ENCODE data around the gene LYRM2. TPM values are rescaled to one million over a fixed set of nuclear protein-coding genes. Genes with fewer than 3 reads are reported as not detected.

LYRM2 gene
- total RNA-seq, 1 donor from 2014 or later = 30.5 TPM

- no peak for DNase-seq (ENCODE audit: low read depth)
These were observed 42.5 kb downstream of the LYRM2 start for GRCh38 chr6:89596056-89596455.

GRCh38 chr6:89591745-89592144, 46.8 kb downstream of the LYRM2 start:
- DNase-seq (ENCODE audit: low read depth) = no peak

GRCh38 chr6:89590133-89590532, 48.4 kb downstream of the LYRM2 start:
- DNase-seq (ENCODE audit: low read depth) = no peak

- DNase-seq (ENCODE audit: low read depth) = no peak
These were observed 49.1 kb downstream of the LYRM2 start for GRCh38 chr6:89589297-89590025.

GRCh38 chr6:89585154-89585553, 53.4 kb downstream of the LYRM2 start:
- no peak for DNase-seq (ENCODE audit: low read depth)

- no peak for DNase-seq (ENCODE audit: low read depth)
These were observed 54.0 kb downstream of the LYRM2 start for GRCh38 chr6:89584539-89584938.

- DNase-seq (ENCODE audit: low read depth) = no peak
These were observed 55.0 kb downstream of the LYRM2 start for GRCh38 chr6:89583559-89583958.

GRCh38 chr6:89582669-89583325, 55.8 kb downstream of the LYRM2 start:
- no peak for DNase-seq (ENCODE audit: low read depth)

GRCh38 chr6:89581689-89582088, 56.9 kb downstream of the LYRM2 start:
- DNase-seq (ENCODE audit: low read depth) = no peak

- no peak for DNase-seq (ENCODE audit: low read depth)
These were observed 57.4 kb downstream of the LYRM2 start for GRCh38 chr6:89580997-89581666.

- no peak for DNase-seq (ENCODE audit: low read depth)
These were observed 63.0 kb downstream of the LYRM2 start for GRCh38 chr6:89575562-89575960.

GRCh38 chr6:89574910-89575561, 63.5 kb downstream of the LYRM2 start:
- peak; percentile 8 for DNase-seq (ENCODE audit: low read depth)

- no peak for DNase-seq (ENCODE audit: low read depth)
These were observed 70.7 kb downstream of the LYRM2 start for GRCh38 chr6:89567630-89568390.

- DNase-seq (ENCODE audit: low read depth) = peak; percentile 27
These were observed 71.5 kb downstream of the LYRM2 start for GRCh38 chr6:89566930-89567629.

- no peak for DNase-seq (ENCODE audit: low read depth)
These were observed 72.3 kb downstream of the LYRM2 start for GRCh38 chr6:89566008-89566800.

GRCh38 chr6:89564752-89565427, 73.7 kb downstream of the LYRM2 start:
- peak; percentile 11 for DNase-seq (ENCODE audit: low read depth)

- DNase-seq (ENCODE audit: low read depth) = no peak
These were observed 74.7 kb downstream of the LYRM2 start for GRCh38 chr6:89563866-89564265.

GRCh38 chr6:89562093-89562973, 76.2 kb downstream of the LYRM2 start:
- DNase-seq (ENCODE audit: low read depth) = no peak

- DNase-seq (ENCODE audit: low read depth) = no peak
These were observed 79.1 kb downstream of the LYRM2 start for GRCh38 chr6:89559487-89559886.

Data from renal cortical epithelial cell (primary cell).